Astrocyte of the spinal cord (primary cell): ENCODE measurements around the gene WSB1.

Experiments used
- DNase-seq: peaks from one replicate; pipeline ENCODE4 v3.0.0; 2011; ENCODE audit warnings: low read depth, low spot score
- H3K4me3 ChIP-seq: 2 replicates; pipeline ENCODE4 v1.5.1; 2011; ENCODE audit warnings: low read depth, mild to moderate bottlenecking, low read length, moderate library complexity
- in situ Hi-C: cut with HindIII; loops from 2 replicates; pipeline ENCODE4 v1.10.0; 2017; ENCODE audit warnings: low sequenced_read_pairs
- TF ChIP-seq, protein P1 (sequence below): IDR thresholded peaks from 2 replicates; pipeline ENCODE4 v1.5.1; 2012; ENCODE audit warnings: low read depth, mild to moderate bottlenecking, low read length, inconsistent platforms

WSB1 gene

DNA sequence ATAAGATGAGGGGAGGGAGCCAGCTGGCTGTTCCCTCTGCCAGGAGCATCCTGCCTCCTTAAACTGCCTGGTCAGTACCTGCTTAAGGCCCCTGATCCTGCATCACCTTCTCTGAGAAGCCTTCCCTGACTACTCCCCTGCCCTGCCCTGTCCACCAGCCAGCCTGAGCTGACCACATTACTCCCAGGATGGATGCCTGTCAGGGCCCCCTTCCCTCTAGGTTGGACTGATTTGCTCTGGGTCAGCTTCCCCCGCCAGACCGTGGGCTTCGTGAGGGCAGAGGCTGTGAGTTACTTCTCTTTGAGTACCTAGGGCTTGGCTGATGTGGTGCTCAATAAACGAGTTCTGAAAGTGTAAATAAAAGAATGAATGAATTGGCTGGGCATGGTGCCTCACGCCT lies 63.3 kb downstream of the WSB1 start:
- no peak overlapping the region for H3K4me3 ChIP-seq
- in situ Hi-C loops, result no loop called here
- no peak for DNase-seq
- TF ChIP-seq, protein P1, sequence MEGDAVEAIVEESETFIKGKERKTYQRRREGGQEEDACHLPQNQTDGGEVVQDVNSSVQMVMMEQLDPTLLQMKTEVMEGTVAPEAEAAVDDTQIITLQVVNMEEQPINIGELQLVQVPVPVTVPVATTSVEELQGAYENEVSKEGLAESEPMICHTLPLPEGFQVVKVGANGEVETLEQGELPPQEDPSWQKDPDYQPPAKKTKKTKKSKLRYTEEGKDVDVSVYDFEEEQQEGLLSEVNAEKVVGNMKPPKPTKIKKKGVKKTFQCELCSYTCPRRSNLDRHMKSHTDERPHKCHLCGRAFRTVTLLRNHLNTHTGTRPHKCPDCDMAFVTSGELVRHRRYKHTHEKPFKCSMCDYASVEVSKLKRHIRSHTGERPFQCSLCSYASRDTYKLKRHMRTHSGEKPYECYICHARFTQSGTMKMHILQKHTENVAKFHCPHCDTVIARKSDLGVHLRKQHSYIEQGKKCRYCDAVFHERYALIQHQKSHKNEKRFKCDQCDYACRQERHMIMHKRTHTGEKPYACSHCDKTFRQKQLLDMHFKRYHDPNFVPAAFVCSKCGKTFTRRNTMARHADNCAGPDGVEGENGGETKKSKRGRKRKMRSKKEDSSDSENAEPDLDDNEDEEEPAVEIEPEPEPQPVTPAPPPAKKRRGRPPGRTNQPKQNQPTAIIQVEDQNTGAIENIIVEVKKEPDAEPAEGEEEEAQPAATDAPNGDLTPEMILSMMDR, result no peak

DNA sequence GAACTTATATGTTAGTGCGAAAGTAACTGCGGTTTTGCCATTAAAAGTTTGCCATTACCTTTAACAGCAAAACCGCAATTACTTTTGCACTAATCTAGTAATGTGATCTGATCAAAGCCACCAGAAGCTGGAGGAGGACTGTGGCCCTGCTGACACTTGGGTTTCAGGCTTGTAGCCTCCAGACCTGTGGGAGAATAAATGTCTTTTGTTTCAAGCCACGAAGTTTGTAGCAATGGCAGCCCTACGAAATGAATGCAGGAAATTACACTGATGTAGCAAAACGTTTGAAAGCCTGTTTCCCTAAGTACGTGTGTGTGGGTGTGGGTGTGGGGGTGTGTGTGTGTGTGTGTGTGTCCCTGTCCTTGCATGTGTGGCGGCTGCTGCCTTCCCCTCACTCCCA lies 66.6 kb downstream of the WSB1 start:
- no peak for DNase-seq
- in situ Hi-C loops, result no loop called here
- TF ChIP-seq, protein P1, result no peak
- H3K4me3 ChIP-seq, result no peak overlapping the region

DNA sequence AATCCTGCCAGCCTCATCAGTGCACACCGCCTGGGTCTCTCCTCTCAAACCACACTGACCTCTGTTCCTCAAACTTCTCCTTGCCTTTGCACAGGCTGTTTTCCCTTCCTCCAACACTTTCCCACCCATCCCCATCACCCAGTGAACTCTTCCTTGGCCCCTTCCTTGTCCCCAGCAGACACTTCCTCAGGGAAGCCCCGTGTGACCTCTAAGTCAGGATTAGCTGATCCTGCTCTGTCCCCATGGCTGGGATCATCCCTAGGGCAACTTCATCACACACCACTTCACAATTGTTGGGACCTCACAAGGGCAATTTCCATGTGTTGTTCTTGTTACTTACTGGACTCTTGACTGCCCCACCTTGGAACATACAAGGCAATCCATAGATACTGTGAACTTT lies 67.8 kb downstream of the WSB1 start:
- DNase-seq, result no peak
- in situ Hi-C loops, result no loop called here
- no peak overlapping the region for H3K4me3 ChIP-seq
- TF ChIP-seq, protein P1, result no peak

DNA sequence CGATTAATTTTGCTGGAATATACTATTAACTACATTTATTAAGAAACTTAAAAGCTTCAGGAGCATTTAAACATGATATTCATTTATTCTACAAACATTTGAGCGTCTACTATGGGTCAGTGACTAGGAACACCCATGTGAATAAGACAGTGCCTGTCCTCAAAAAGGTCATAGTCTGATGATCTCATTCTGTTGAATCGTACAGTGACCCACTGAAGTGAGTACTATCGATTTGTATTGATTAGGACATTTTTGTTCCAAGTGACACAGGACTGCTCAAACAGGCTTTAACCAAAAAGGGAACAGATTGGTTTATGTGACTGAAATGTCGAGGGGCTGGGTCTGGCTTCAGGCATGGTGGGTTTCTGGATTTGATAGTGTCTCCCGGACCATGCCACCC lies 68.6 kb downstream of the WSB1 start:
- in situ Hi-C loops, result no loop called here
- TF ChIP-seq, protein P1, result no peak
- no peak overlapping the region for H3K4me3 ChIP-seq
- no peak for DNase-seq

DNA sequence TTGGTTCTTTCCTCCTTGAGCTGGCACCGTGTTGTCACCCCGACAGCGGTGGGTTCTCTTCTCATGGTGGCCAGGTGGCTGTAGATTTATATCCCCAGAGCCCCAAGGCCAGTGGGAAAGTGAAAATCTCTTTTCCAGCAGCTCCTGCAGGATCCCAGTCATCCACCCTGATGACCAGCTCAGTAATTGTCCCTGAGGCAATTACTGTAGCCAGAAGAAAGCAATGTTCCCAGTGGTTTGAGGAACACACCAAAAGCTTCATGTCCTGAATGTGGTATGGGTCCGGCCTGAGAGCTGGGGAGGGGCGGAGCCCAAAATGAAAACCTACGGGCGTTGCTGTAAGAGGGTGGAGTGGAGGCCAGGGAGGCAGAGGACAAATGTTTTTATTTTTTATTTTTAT lies 69.0 kb downstream of the WSB1 start:
- in situ Hi-C loops, result no loop called here
- TF ChIP-seq, protein P1, result no peak
- DNase-seq, result no peak
- no peak overlapping the region for H3K4me3 ChIP-seq

DNA sequence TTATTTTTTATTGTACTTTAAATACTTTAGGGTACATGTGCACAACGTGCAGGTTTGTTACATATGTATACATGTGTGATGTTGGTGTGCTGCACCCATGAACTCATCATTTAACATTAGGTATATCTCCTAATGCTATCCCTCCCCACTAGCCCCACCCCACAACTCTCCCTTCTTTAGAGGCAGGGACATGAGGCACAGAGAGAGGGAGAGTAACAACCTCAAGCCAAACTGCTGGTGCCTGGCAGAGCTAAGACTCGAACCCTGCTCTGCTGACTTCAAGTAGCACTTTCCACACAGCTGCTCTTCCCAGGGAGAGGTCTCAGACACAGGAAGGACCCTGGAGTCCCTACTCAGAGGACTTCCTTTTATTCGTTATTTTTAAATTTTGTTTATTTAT lies 69.4 kb downstream of the WSB1 start:
- DNase-seq, result no peak
- TF ChIP-seq, protein P1, result no peak
- H3K4me3 ChIP-seq, result no peak overlapping the region
- in situ Hi-C loops, result no loop called here
